HG03565 (cell line): ENCODE data around the gene ZSCAN20.
"Not testable (repeated sequence)": the region's sequence is repeated elsewhere in the genome, so short reads cannot be mapped to it uniquely, and the experiment has no call there.

Source experiments
- ATAC-seq: cut with Tn5 transposase; IDR thresholded peaks from one replicate; pipeline ENCODE4 v1.9.1; 2021; ENCODE audit warnings: mild to moderate bottlenecking, moderate library complexity; ENCODE audit not compliant: unreplicated experiment

The ZSCAN20 gene

GRCh38 chr1:33473900-33474299 is 1.5 kb downstream of the ZSCAN20 start:
- ATAC-seq = no peak

DNA sequence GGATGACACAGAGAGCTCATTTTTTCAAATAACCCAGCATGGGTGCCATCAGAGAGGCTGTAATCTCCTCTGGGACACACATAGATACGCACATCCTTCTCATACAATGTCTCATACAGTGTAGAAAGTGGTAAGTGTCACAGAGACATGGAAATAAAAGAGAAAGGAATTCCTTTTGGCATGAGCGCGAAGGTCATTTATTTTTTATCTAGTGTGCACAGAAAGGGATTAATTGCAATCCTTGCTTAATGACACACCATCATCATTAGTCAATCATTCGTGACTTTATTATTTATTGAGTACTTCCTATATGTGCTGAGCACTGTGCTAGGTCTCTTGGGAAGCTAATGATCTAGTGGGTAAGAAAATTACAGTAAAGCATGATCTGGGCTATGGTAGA is 5.0 kb downstream of the ZSCAN20 start:
- no peak for ATAC-seq

DNA sequence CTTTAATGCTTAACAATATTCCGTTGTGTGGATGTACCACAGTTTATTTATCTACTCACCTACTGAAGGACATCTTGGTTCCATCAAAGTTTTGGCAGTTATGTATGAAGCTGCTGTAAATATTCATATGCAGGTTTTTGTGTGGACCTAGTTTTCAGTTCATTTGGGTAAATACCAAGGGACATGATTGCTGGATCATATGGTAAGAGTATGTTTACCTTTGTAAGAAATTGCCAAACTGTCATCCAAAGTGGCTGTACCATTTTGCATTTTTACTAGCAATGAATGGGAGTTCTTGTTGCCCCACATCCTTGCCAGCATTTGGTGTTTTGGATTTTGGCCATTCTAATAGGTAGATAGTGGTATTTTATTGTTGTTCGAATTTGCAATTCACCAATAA is 10.0 kb downstream of the ZSCAN20 start:
- no peak for ATAC-seq

DNA sequence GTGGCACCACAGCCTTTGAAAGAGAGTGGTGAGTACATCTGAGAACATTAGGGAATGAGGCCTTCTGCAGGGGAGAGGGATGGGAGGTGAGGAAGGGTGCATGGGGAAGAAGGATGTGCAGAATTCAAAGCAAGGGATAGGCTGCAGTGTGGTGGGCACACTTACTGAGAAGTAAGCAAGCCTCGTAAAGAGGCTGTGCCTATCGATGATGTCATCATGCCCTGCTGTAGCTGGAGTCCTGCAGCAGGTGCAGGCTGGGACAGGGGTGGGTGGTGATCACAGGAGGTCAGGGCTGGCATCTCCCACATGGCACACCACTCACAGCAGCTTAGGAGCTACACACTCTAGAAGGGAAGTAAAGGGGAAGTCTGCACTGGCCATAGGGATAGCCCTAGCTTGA is 16.2 kb downstream of the ZSCAN20 start:
- no peak for ATAC-seq

- ATAC-seq = no peak
Measured at GRCh38 chr1:33494929-33495328, 22.5 kb downstream of the ZSCAN20 start.

- ATAC-seq = no peak
Measured at GRCh38 chr1:33497410-33497809, 25.0 kb downstream of the ZSCAN20 start.

DNA sequence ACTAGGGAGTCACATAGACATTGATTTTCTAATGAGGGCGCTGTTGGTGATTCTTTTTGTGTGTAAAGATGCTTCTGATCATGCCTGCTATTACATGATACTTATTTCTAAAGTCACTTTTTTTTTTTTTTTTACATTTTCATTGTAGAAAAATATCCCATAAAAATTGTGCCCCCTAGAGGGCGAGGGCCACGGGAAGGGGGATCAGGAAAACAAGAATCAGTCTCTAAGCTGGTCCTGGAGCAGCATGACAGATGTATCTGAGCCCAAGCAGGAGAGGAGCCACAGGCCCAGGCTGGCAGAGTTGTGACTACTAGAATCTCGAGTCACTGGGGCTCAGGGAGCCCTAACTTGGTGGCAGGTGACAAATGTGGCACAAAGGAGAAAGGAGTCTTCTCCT is 28.1 kb downstream of the ZSCAN20 start:
- no peak for ATAC-seq

DNA sequence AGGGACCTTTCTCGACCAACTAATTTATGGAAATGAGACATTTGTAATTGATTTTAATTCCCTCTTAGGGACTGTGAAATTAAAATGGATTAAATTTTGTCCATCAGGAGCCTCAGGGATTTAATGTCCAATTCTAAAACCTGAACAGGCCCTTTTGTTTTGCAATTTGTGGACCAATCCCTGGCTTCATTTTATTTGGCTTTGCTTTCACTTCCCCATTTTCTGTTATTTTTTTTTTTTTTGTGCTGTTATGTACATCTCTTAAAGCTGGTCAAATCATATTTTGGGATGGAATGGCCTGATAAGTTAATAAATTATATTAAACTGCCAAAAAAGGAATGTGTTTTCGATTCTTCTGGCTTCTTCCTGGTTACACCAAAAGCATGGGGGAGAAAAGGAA is 28.9 kb downstream of the ZSCAN20 start:
- ATAC-seq = no peak

DNA sequence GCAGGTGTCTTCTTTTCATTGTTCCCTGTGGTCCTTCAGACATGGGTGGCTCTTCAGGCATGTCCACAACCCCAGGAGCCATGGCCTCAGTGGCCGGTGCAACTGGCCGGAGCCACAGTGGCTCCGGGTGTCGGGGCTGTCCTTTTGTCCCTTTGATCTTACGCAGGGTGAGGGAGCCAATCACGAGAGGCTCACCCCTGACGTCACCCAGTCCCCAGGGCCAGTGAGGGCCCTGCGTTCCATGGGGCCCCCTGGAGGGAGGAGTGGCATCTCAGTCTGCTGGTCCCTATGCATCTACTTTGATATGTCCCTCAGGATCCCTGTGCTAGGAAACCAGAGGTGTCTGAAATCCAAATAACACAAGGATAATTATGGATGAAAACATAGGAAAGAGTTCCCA is 29.3 kb downstream of the ZSCAN20 start:
- no peak for ATAC-seq

GRCh38 chr1:33502726-33503125 is 30.3 kb downstream of the ZSCAN20 start:
- no peak for ATAC-seq

DNA sequence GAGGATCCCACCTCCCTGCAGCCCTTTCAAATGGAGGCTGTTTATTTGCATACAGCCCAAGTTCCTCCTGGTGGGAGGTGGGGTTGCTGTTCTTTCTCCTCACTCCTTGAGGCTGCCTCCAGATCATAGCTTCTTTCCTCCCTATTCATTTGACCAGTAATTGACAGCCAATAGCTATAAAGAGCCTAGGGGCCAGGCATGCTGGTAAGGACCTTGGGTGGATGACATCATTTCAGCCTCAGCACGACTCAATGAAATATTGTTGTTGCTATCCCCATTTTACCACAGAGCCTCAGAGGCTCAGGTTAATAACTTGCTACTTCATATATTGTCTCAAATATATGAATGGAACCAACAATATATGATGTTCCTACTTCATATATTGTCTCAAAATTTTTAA is 31.1 kb downstream of the ZSCAN20 start:
- no peak for ATAC-seq

GRCh38 chr1:33507661-33508060 is 35.2 kb downstream of the ZSCAN20 start:
- ATAC-seq = no peak

- no peak for ATAC-seq
Measured at GRCh38 chr1:33508151-33508550, 35.7 kb downstream of the ZSCAN20 start.

DNA sequence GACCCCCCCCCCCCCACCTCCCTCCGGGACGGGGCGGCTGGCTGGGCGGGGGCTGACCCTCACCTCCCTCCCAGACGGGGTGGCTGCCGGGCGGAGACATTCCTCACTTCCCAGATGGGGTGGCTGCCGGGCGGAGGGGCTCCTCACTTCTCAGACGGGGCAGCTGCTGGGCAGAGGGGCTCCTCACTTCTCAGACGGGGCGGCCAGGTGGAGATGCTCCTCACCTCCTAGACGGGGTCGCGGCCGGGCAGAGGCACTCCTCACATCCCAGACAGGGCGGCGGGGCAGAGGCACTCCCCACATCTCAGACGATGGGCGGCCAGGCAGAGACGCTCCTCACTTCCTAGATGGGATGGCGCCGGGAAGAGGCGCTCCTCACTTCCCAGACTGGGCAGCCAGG is 36.8 kb downstream of the ZSCAN20 start:
- not testable (repeated sequence) for ATAC-seq

DNA sequence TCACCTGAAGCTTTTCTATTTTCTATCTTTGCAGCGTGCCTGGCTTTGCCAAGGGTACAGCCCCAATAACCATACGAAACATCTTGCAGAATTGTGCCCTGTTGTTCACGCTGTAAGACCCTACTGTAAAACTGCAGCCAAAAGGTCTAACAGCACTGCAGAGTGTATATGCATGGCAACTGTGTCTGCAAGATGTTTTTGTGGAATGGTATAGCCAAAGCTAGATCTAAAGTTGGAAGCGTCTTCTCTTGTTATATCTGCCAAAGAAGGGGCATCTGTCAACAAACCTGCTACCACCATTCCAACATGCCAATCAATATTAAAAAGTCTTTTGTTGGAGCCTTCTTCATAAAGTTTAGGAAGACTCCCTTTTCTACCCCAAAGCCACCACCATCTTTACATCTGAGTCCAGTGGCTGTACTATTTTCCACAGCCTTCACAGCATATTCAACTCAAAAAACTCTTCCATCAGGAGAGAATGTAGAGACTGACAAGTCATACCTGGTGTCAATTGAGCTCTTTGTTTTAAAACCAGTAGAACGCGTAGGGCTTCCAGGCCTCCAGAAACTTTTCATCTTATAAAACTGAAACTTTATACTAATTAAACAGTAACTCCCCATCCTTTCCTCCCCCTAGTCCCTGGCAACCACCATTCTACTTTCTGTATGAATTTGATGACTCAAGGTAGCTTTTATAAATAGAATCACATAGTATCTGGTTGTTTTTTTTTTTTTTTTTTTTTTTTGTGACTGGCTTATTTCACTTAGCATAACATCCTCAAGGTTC is 40.0 kb downstream of the ZSCAN20 start:
- ATAC-seq = no peak

- no peak for ATAC-seq
Measured at GRCh38 chr1:33515112-33515511, 42.7 kb downstream of the ZSCAN20 start.

GRCh38 chr1:33515607-33516006 is 43.2 kb downstream of the ZSCAN20 start:
- ATAC-seq = no peak

GRCh38 chr1:33516428-33516827 is 44.0 kb downstream of the ZSCAN20 start:
- ATAC-seq = no peak

DNA sequence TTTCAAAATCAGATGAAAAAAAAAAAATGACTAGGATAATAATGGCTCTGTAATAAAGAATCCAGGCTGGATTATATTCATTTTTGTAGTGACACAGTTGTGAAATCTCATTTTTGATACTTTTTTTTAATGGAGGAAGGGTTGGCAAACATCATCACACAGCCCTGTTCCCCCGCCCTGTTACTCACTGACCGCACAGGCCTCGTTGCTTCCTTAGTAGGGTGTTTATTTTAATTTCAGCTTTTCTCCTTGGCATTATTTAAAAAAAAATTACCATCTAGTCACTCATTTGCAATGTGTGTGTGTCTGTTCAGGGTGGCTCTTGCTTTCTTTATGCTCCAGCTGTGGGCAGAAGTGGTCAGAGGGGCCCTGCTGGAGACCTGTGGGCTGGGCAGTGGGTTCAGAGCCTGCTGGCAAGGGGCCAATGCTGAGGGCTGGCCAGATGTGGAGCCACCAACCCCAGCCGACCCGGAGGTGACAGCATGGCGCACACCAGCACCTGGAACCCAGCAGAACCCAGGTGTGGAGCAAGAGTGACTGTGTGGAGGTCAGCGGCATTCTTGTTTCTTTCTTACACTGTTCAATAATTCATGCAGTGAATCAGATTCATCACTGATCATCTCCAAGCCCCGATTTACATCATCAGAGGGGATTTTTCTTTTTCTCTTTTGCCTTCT is 44.6 kb downstream of the ZSCAN20 start:
- ATAC-seq = no peak

GRCh38 chr1:33517596-33518250 is 45.3 kb downstream of the ZSCAN20 start:
- no peak for ATAC-seq

- ATAC-seq = no peak
Measured at GRCh38 chr1:33519240-33519884, 46.9 kb downstream of the ZSCAN20 start.

GRCh38 chr1:33524586-33524985 is 52.1 kb downstream of the ZSCAN20 start:
- no peak for ATAC-seq
